NCI-H2196 (cell line): ENCODE data around the gene MGP.

Source experiments
- DNase-seq: peaks from one replicate; lab custom pipeline; 2025; ENCODE audit not compliant: unreplicated experiment; lab: John Stamatoyannopoulos, UW

The MGP gene

GRCh38 chr12:14885718-14886221 lies at the start of gene MGP:
Gene MGP (minus strand): TSS chr12:14885854. CDS start chr12:14885791, 63 bp downstream.
- DNase-seq, result no peak

GRCh38 chr12:14935031-14935430 lies 49.4 kb upstream of the MGP start:
- DNase-seq, result no peak

- no peak for DNase-seq
Measured at GRCh38 chr12:14934511-14934910, 48.9 kb upstream of the MGP start.

GRCh38 chr12:14931791-14932560 lies 46.3 kb upstream of the MGP start:
- no peak for DNase-seq

GRCh38 chr12:14931359-14931758 lies 45.7 kb upstream of the MGP start:
- no peak for DNase-seq

- DNase-seq, result no peak
Measured at GRCh38 chr12:14930299-14930698, 44.6 kb upstream of the MGP start.

- no peak for DNase-seq
Measured at GRCh38 chr12:14928931-14929330, 43.3 kb upstream of the MGP start.

GRCh38 chr12:14927267-14927666 lies 41.6 kb upstream of the MGP start:
- no peak for DNase-seq

- DNase-seq, result no peak
Measured at GRCh38 chr12:14924541-14924940, 38.9 kb upstream of the MGP start.

GRCh38 chr12:14923944-14924343 lies 38.3 kb upstream of the MGP start:
- no peak for DNase-seq

- no peak for DNase-seq
Measured at GRCh38 chr12:14921218-14921617, 35.6 kb upstream of the MGP start.

GRCh38 chr12:14920475-14921126 lies 34.9 kb upstream of the MGP start:
- DNase-seq, result no peak

GRCh38 chr12:14919455-14919854 lies 33.8 kb upstream of the MGP start:
- no peak for DNase-seq

GRCh38 chr12:14915736-14916135 lies 30.1 kb upstream of the MGP start:
- no peak for DNase-seq

GRCh38 chr12:14913381-14913781 lies 27.7 kb upstream of the MGP start:
- no peak for DNase-seq

GRCh38 chr12:14911131-14911530 lies 25.5 kb upstream of the MGP start:
- no peak for DNase-seq

- DNase-seq, result no peak
Measured at GRCh38 chr12:14910090-14910915, 24.6 kb upstream of the MGP start.

- no peak for DNase-seq
Measured at GRCh38 chr12:14907953-14908352, 22.3 kb upstream of the MGP start.

GRCh38 chr12:14906114-14906513 lies 20.5 kb upstream of the MGP start:
- no peak for DNase-seq

GRCh38 chr12:14905269-14906004 lies 19.8 kb upstream of the MGP start:
- no peak for DNase-seq

GRCh38 chr12:14904854-14905253 lies 19.2 kb upstream of the MGP start:
- DNase-seq, result no peak
